Mucosa of gallbladder (tissue), 1 donor: ENCODE measurements around the gene CKM. TPM values are rescaled to one million over a fixed set of nuclear protein-coding genes. Genes with fewer than 3 reads are reported as not detected.
A peak's percentile ranks its signal among the peaks of the same experiment; 100 is the strongest.

ENCODE experiments used
- DNase-seq: peaks from one replicate; pipeline ENCODE4 v3.0.0-alpha.2; 2020; ENCODE audit warnings: low spot score
- total RNA-seq: library from RNA; stranded (reverse); gene quantifications from one replicate; pipeline ENCODE4 v1.2.1, GENCODE V29; 2021
- donor health status: DM: no; HTN: no; CAD: no.

CKM gene
- total RNA-seq = not detected

DNA sequence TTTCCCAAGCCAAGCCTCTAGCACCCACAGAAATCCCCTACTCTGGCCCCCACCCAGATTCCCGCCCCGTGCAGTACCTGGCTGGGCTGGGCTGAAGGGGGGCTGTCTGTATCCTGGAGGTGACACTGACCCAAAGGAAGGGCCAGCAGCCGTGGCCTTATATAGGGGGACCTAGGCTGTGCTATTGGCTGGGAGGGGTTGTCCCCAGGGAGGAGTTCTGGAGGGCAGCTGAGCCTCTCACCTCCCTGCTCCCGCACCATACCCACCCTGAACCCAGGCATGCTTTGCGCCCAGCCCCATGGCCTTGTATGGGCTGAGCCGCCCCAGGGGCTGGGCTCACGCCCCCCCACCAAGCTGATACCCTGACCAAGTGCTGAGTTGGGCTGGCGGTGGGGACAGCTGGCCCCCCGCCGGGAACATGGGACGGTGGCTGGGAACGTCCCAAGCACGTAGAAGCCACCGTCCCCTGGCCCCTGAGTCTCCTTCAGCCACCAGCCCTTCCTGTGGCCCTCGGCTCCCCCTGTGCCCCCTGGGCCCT lies at the start of gene CKM:
Gene CKM, minus strand, starts transcription at position 132 of the 538 bp plus-strand sequence. CDS start 3,162 bp downstream, outside the sequence.
- DNase-seq = no peak

DNA sequence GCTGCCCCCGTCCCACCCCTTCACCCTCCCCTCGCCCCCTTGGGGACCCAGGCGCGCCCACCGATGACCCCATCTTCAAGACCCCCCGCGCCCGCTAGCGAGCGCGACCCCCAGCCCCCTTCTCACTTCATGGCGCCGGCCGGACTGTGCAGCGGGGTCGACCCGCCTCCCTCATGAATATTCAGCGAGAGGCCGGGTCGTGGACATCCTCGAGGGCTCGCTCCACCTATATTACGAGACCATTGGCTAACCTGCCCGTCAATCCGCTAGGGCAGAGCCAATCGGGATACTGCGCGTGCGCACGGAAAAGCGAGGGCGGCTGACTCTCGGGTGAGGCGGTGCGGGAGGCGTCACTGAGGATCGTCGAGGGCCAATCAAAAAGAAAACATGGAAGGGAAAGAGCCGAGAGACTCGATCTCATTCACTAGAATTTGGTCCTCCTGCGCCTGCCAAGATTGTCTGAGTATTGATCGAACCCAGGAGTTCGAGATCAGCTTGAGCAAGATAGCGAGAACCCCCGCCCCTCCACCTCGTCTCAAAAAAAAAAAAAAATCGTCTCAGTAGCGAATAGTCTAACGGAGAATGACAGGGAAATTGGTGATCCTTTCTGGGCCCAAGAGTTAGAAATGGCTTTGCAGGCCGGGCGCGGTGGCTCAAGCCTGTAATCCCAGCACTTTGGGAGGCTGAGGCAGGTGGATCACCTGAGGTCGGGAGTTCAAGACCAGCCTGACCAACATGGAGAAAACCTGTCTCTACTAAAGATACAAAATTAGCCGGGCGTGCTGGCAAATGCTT lies 47.9 kb upstream of the CKM start, which contains the start of gene ERCC2:
Gene ERCC2, minus strand, starts transcription at position 164 of the 795 bp plus-strand sequence. Its CDS starts 33 bp downstream, at position 131.
- DNase-seq = peak; percentile 100

DNA sequence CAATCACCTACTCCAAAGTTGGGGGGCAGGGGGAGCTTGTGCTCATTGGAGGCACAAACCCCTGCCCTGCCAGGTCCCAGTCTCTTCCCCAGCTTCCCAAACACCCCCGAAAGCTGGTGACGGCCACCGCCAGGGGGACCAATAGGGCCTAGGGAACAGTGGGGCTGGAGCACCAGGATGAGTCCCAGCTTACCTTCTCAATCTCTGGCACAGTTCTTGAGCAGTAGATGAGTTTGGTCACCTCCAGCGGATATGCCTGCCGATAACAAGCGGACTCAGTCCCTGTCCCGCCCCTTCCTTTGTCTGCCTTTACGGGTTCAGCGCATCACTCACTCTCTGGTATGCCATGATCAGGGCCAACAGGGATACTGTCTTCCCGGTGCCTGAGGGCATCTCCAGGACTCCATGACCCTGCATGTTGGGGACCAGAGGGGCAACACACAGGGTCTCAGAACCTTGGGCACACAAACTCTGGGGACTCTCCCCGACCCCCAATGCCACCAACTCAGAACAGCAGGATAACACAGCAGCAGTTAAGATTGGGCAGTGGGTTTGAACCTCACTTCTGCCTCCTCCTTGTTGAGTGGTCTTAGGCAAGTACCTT lies 46.2 kb upstream of the CKM start:
- no peak for DNase-seq

DNA sequence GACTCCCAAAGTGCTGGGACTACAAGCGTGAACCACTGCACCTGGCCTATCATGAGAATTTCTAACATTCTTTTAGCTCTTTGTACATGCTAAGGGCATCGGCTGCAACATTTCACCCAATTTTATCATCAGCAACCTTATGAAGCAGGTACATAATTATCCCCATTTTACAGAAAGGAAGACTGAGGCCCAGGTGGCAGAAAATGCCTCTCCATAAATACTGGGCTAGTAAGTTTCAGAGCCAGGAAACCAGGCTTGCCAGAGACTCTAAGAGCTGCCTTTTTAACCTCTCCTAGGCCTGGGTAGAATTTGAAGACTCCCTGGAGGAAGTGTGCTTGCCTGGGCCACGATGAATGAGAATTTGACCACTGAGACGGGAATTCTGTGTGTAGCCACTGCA lies 45.5 kb upstream of the CKM start:
- no peak for DNase-seq

DNA sequence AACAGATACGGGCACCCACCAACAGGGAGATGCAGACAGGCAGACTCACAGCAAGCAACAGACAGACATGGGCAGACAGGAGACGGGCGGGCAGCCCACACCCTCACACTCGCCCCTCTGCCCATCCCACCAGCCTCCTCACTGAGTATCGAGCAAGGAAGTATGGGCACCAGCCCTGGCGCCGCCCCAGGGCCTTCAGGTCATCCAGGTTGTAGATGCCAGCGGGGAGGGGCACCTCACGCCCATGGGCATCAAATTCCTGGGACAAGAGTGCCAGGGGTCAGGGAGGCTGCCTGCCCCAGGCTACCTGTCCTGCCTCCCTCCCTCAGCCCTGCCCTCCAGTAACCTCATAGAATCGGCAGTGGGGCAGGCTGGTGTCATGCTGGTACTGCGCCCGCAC lies 42.0 kb upstream of the CKM start:
- no peak for DNase-seq

DNA sequence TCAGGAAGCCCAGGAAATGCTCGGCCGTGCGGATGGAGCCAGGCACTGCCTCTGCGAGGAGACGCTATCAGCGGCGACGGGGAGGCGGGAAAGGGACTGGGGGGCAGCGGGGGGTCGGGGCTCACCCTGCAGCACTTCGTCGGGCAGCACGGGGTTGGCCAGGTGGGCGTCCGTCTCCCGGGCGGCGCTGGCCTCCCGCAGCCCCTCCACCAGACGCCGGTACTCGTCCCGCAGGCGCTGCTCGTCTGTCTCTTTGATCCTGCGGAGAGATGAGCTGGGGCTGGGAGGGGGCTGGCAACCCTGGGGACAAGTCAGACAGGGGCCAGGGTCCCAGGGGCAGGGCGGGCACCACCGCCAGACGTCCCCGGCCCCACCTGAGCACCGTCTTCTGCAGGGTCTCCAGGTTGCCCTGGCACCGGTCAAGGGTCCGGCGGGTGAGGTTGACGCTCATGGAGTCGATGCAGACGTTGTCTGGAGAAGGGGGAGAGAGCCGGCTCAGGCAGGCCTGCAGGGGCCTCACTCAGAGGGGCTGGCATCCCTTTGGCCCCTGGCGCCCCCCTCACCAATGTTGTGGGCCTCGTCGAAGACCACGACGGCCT lies 41.3 kb upstream of the CKM start:
- DNase-seq = no peak

DNA sequence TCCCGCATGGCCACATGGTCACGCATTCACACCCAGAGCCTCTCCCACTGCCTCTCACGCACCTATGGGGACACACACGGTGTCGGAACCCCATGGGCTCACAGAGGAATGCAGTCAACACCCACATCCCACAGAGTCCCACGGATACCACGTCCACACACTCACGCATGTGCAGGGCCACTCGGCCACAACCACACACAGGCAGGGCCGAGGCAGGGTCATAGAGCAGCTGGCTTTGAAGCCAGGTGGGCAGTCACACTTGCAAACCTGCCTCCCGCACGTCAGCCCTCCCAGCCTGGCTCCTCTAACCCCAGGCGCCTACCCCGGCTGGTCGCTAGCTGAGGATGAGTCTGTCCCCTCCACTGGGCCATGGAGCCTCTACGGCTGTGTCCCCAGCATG lies 39.6 kb upstream of the CKM start:
- no peak for DNase-seq

DNA sequence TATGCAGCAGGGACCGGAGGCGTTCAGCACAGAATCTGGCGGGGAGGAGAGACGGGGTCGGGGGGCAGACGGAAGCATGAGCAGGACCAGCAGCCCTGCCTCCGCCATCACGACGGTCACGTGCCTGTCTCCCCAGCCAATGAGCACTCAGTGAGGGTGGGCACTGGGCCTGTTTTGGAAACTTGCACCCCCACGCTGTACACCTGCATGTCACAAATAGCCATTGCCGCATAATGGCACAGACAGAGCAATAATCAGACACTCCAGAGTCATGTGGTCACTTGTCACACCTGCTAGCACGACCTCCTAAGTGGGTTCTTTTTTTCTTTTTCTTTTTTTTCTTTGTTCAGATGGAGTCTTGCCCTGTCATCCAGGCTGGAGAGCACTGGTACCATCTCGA lies 38.9 kb upstream of the CKM start:
- DNase-seq = no peak

DNA sequence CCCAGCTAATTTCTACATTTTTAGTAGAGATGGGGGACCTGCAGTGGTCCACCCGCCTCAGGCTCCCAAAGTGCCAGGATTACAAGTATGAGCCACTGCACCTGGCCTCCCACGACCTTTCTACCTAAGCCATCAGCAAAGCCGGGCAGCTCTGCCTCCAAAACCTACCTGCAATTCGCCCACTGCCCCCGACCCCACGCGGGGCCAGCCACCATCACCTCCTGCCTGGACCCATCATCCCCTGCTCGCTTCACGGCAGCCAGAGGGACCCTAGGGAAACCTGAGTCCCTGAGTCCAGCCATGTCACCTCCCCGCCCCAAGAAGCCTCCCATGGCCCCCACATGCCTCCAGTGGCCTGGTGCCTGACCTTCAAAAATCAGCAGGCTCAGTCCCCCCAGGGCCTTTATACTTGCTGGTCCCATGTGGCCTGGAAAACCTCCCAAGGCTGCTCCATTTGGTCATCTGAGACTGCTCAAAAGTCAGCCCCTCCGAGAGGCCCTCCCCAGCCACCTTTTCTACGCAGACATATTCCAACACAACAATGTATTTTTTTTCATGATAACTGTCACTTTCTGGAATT lies 35.6 kb upstream of the CKM start:
- no peak for DNase-seq

DNA sequence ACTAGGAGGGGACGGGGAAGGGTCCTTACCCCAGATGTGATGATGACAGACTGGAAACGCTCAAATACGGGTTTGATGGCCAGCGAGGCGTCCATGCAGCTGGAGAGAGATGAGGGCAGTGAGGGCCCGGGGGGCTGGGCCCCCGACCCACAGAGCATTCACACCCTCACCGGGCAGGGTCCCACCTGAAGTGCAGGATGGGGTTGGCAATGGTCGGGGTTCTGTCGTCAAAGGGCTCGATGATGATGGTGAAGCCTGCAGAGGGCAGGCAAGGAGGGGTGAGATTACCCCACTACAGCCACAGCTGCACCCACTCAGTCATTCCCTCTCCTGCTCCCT lies 34.7 kb upstream of the CKM start:
- DNase-seq = no peak

DNA sequence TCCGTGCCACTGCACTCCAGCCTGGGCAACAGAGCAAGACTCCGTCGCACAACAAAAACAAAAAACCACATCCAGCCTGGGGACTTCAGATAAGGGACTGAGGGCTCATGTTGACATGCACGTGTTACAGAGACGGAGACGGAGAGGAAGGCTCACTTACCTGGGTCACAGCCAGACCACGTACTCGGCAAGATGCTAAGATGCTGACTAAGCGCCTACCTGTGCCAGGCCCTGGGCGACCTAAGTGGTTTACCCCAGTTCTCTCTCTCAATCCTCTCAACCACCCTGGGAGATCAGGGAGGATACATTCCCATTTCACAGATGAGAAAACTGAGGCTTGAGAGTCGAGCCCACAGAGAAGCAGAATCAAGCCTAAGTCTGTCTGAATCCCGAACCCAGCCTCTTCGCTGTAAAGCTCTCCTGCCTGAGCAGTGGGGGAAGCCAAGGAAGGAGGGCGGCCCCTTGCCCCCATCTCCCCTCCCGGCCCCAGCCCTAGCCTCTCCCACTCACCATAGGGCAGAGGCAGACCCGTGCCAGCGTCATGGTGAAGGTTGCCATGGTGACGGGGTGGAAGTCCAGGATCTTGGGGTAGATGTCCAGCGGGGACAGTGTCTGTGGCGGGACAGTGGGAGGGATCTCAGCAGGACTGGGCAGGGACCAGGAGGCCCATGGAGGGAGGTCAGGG lies 34.2 kb upstream of the CKM start:
- DNase-seq = no peak

DNA sequence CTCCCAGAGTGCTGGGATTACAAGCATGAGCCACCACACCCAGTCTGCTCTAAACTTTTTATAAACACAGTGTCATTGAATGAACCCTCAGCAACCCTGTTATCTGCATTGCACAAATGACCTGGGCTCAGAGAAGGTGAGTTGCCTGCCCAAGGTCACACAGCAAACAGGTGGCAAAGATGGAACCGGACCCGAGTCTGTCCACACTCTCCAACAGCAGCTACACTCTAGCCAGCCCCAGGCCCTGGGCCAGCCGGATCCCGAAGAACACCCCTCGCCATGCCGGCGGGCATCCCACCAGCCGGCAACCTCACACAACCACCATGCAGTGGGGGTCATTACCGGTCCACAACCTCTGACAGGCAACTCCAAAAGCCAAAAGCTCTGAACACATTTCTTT lies 33.2 kb upstream of the CKM start:
- no peak for DNase-seq

DNA sequence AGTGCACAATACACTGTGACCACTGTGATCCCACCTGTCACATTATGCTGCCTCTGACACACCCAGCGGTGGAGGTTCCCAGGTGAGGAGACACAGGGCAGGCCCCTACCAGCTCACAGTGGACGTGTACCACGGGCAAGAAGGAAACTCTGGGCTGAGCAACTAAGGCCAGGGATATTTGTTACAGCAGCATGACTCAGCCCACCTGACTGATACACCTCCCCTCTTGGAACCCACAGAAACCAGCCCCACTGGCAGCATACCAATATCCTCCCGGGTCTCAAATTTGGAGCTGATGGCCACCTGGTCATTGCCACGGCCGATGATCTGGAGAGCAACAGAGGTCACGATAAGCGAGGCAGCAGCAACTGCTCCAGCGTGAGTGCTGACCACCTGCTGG lies 32.7 kb upstream of the CKM start:
- DNase-seq = no peak

DNA sequence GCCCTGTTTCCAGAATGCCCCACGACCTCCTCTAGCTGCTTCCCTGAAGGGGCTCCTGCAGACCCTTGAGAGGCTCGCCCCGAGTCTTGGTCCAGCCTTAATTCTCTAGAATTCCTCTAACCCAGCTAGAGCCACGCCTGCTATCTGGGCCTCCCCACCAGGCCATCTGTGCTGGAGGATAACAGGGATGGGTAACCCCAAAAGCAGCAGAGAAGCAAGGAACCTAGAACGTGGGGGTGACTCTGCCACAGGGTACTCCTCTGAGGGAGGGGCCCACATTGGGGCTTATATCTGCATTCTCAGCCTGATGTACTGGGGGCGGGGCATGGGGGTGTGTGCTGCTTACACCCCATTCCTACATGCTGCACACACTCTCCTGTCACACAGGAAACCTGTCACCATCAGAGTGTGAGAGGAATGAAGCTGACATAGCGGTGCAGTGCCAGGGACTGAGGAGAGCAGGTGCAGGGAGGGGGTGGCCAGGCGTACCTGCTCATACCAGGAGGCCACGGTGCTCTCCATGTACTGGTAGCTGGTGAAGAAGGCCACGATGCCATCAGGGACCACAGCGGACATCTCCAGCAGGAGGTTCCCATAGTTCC lies 31.7 kb upstream of the CKM start:
- no peak for DNase-seq

DNA sequence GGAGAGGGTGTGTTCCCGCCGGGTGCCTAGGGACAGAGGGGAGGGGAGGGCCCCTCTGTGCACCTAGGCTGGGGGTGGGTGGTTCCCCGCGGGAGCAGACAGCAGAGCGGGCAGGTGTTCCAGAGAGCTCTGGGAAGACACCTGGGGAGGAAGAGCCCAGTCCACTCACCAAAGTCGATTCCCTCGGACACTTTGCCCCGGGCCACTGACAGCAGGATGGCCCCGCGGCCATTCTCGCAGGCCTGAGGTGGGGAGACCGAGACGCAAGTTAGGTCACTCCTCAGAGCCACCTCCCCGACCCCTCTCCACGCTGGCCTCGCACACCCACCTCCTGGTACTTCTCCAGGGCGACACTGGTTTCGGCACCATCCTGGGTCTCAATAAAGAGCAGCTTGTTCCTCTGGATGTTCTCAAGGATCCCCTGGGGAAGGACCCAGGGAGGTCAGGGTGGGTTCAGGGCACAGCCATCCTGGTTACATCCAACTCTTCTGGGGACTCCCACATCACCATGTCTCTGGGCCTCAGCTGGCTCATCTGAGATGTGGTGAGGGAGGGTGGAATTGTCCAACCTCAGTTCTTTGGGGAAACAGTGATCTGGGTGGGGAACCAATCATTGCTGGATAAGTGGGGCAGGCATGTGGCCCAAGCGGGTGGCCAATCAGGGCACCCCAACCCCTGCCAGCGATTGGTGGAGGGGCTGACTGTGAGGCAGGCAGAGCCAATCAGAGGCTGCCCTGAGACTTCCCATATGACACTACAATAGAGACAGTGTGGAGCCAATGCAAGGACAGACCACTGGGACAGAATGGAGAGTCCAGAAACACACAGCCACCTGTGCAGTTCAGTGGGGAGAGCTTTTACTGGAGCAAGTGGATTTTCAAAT lies 30.5 kb upstream of the CKM start:
- DNase-seq = no peak

DNA sequence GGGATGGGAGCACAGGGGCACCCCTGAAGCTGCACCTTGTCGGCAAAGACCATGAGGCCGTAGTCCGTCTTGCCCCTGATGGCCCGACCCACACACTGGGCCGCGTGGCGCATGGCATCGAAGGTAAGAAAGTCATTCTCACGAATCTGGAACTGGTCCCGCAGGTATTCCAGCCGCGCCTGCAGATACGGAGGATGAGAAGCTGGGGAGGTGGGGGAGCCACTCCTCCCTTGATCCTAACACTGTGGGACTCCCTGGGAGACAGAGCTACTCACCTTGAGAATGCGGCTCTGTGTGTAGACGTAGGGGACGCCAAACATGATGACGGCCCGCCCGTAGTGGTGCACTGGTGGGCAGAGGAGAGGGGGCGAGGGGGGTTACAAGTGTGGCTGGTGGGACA lies 29.8 kb upstream of the CKM start:
- DNase-seq = no peak

DNA sequence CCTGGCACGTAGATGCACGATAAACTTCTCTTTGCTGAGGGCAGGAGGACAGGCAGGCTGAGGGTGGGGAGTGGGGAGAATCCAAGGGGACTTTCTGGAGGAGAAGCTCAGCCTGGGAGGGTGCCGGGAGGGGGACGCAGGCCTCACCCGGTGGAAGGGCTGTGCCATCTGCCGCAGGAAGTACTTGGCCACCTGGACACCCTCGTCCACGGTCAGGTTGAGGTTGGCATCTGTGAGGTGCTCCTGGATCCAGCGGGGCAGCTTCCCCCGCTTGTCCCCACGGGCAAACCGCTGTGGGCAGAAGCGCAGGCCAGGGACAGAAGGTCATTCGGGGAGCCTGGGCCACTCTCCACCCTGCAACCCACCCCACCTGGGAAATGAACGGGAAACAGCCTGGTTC lies 29.4 kb upstream of the CKM start:
- no peak for DNase-seq

DNA sequence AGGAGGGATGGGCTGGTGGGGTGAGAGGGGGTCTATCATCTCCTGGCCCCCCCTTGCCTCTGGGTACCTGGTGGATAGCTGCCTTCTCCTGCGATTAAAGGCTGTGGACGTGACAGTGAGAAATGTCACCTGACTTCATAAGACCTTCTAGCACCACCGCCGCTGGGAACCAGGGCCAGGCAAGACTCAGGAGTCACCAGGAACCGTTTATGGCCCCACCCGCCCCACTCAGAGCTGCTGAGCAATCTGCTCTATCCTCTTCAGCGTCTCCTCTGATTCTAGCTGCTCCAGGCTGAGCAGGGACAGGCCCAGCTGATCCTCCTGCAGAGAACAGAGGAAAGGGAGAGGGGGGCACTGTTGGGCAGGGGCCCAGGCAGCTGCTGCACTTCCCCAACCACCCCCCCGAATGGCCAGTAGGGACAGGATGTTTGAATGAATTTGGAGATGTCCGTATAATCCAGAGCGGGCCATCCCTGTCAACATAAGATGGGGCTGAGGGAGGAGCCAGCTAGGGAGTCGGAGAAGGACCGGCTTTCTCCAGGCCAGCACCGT lies 28.8 kb upstream of the CKM start:
- DNase-seq = no peak

DNA sequence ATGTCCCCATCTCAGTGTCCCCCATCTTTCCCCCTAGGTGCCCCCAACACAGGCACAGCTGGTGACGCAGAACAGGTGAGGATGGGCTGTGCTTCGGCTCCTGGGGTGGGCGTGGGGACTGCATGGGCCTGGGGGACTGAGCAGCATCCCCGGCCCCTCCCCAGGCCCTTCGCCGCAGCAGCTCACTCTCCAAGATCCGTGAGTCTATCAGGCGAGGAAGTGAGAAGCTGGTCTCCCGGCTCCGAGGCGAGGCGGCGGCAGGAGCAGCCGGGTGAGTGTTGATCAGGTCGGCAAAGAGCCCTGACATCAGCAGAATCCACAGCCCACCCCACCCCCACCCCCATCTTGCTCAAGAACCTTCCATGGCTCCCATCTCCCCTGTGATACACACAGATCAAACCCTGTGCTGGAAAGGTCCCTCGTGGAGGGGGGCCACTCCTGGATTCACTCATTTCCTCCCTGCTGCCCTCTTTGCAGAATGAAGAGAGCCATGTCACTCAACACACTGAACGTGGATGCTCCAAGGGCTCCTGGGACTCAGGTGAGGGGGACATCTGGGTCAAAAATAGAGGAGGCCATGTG lies 27.9 kb upstream of the CKM start:
- no peak for DNase-seq

DNA sequence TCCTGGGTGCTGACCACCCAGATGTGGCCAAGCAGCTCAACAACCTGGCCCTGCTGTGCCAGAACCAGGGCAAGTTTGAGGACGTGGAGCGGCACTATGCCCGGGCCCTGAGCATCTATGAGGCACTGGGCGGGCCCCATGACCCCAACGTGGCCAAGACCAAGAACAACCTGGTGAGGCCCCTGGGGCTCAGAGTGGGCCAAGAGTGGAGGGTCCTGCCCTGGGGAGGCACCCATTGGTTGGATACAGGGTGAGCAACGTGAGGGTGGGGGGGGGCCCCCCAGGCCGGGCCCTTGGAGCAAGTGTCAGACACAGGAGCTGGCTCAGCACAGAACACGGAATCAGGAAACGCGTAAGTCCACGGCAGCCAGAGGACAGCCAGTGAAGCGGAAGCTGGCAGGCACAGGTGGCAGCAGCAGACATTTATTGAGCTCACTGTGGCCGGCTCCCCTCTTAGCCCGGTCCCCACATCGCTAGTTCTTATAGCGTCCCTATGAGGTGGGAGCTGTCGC lies 26.8 kb upstream of the CKM start:
- no peak for DNase-seq
